WERI-Rb-1 (cell line): ENCODE results near the gene DYNC1H1.

ENCODE experiments used
- DNase-seq: peaks from one replicate; pipeline ENCODE4 v3.0.0-alpha.2; 2020
- H3K27ac ChIP-seq: fragments of 250-450 bp; sonication (Bioruptor Pico); 2 replicates; pipeline ENCODE4 v1.5.1; 2020; ENCODE audit warnings: mild to moderate bottlenecking, moderate library complexity
- H3K27me3 ChIP-seq: fragments of 250-450 bp; sonication (Bioruptor Pico); 2 replicates; pipeline ENCODE4 v1.5.1; 2021; ENCODE audit warnings: mild to moderate bottlenecking, low read depth, moderate library complexity; ENCODE audit not compliant: insufficient read depth, severe bottlenecking
- H3K36me3 ChIP-seq: fragments of 250-450 bp; sonication (Bioruptor Pico); 2 replicates; pipeline ENCODE4 v1.5.1; 2020; ENCODE audit warnings: mild to moderate bottlenecking, moderate library complexity
- H3K4me3 ChIP-seq: 2 replicates; pipeline ENCODE4 v1.5.1; 2011; ENCODE audit warnings: low read depth, mild to moderate bottlenecking, control low read depth, low read length
- H3K9me3 ChIP-seq: fragments of 250-450 bp; sonication (Bioruptor Pico); 2 replicates; pipeline ENCODE4 v1.5.1; 2021; ENCODE audit warnings: mild to moderate bottlenecking, moderate library complexity; ENCODE audit not compliant: severe bottlenecking
- TF ChIP-seq, protein P1 (sequence below): IDR thresholded peaks from 2 replicates; pipeline ENCODE4 v1.5.1; 2011; ENCODE audit warnings: low read depth, mild to moderate bottlenecking, control low read depth, inconsistent platforms, low read length

Gene DYNC1H1

GRCh38 chr14:102033241-102033640, 68.9 kb downstream of the DYNC1H1 start:
- TF ChIP-seq, protein P1, sequence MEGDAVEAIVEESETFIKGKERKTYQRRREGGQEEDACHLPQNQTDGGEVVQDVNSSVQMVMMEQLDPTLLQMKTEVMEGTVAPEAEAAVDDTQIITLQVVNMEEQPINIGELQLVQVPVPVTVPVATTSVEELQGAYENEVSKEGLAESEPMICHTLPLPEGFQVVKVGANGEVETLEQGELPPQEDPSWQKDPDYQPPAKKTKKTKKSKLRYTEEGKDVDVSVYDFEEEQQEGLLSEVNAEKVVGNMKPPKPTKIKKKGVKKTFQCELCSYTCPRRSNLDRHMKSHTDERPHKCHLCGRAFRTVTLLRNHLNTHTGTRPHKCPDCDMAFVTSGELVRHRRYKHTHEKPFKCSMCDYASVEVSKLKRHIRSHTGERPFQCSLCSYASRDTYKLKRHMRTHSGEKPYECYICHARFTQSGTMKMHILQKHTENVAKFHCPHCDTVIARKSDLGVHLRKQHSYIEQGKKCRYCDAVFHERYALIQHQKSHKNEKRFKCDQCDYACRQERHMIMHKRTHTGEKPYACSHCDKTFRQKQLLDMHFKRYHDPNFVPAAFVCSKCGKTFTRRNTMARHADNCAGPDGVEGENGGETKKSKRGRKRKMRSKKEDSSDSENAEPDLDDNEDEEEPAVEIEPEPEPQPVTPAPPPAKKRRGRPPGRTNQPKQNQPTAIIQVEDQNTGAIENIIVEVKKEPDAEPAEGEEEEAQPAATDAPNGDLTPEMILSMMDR: no peak
- H3K36me3 ChIP-seq: peaks cover 97% of the 10 kb centered on the region
- H3K27me3 ChIP-seq: no peaks in the 10 kb centered on the region
- H3K4me3 ChIP-seq: no peak overlapping the region
- peak; percentile 80 for DNase-seq
- H3K27ac ChIP-seq: peak overlapping the region; percentile 67
- H3K9me3 ChIP-seq: no peaks in the 10 kb centered on the region

DNA sequence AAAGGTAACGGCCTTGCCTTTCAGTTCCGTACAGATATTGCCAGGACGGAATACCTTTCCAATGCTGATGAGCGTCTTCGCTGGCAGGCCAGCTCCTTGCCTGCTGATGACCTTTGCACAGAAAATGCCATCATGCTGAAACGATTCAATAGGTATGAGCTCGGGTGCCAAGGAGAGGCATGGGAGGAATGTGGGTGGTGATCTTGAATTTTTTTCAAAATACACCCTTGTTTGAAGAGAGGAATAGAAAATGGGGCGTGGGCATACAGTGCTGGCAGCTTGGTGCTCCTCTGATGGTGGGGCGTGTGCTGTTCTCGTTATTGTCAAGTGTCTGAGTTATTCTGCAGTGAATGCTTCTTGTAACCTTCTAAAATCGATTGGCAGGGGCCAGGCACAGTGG, 69.9 kb downstream of the DYNC1H1 start:
- TF ChIP-seq, protein P1: no peak

DNA sequence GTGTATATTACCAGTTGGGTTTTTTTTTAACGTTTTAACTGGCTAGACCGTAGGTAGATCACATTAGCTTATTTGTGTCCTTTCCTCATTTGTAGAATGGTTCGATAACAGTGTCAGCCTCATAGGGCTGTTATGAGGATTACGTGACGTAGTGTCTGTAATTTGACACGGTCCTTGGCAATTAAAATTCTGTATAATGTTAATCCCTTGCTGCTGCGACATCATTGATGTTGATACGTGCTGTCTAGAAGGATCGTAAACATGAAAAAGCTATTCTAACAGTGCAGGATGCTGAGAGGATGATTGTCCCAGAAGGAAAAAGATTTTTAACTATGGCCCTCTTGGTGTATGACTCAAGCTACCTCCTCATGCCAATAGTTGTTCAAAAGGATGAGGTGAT, 71.5 kb downstream of the DYNC1H1 start:
- Histone ChIP-seq H3K9me3 (no peaks in the 10 kb centered on the region), H3K36me3 (peaks cover 97% of the 10 kb centered on the region), H3K4me3 (no peak overlapping the region), H3K27ac (no peak overlapping the region), H3K27me3 (no peaks in the 10 kb centered on the region)
- no peak for DNase-seq
- TF ChIP-seq, protein P1: no peak

More for the DNA sequence above, 69.9 kb downstream of the DYNC1H1 start:
- Histone ChIP-seq H3K27me3 (no peaks in the 10 kb centered on the region), H3K27ac (no peak overlapping the region), H3K4me3 (no peak overlapping the region), H3K9me3 (no peaks in the 10 kb centered on the region), H3K36me3 (peaks cover 97% of the 10 kb centered on the region)
- DNase-seq: no peak

DNA sequence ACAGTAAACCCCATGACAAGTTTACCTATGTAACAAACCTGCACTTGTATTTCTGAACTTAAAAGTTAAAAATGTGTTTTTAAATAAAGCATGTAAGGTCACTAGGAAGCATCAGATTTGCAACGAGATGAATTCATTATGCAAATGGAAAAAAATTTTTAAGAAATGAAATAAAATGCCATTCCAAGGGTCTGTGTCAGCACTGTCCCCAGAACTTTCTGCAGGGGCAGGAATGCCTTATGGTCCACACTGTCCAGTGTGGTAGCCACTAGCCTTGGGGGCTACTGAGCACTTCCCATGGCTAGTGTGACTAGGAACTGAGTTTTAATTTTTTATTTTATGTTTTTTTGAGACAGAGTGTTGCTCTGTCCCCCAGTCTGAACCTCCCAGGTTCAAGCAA, 73.3 kb downstream of the DYNC1H1 start:
- Histone ChIP-seq H3K4me3 (no peak overlapping the region), H3K36me3 (peaks cover 98% of the 10 kb centered on the region), H3K27me3 (no peaks in the 10 kb centered on the region), H3K27ac (no peak overlapping the region), H3K9me3 (no peaks in the 10 kb centered on the region)
- TF ChIP-seq, protein P1: no peak
- DNase-seq: no peak

- H3K36me3 ChIP-seq: peaks cover 97% of the 10 kb centered on the region
- DNase-seq: no peak
- no peak overlapping the region for H3K4me3 ChIP-seq
- no peaks in the 10 kb centered on the region for H3K9me3 ChIP-seq
- H3K27me3 ChIP-seq: no peaks in the 10 kb centered on the region
- H3K27ac ChIP-seq: no peak overlapping the region
- TF ChIP-seq, protein P1: no peak
Observed at GRCh38 chr14:102039157-102039556, 74.8 kb downstream of the DYNC1H1 start.

- Histone ChIP-seq H3K27me3 (no peaks in the 10 kb centered on the region), H3K36me3 (peaks cover 98% of the 10 kb centered on the region), H3K27ac (no peak overlapping the region), H3K9me3 (no peaks in the 10 kb centered on the region), H3K4me3 (no peak overlapping the region)
- no peak for DNase-seq
- TF ChIP-seq, protein P1: no peak
Observed at GRCh38 chr14:102040153-102040552, 75.8 kb downstream of the DYNC1H1 start.
